ENCODE data around the gene FAR2.

GRCh38 chr12:29191267-29191850, 42.3 kb downstream of the FAR2 start:
- TF ChIP-seq CTCF (IDR thresholded peaks at IDR 0.05) = no peak
- TF ChIP-seq EP300 (IDR thresholded peaks at IDR 0.05) = no peak
- TF ChIP-seq POLR2A (IDR thresholded peaks at IDR 0.05) = no peak
- TF ChIP-seq POLR2AphosphoS5 (IDR thresholded peaks at IDR 0.05) = no peak
